DMS114 treated with DMSO at 0.1 percent for 48 hours (cell line): ENCODE measurements around the gene KRT77.

ENCODE experiments used
- DNase-seq: peaks from one replicate; lab custom pipeline; 2025; ENCODE audit not compliant: unreplicated experiment; lab: John Stamatoyannopoulos, UW

The KRT77 gene

GRCh38 chr12:52659395-52659794, 43.9 kb downstream of the KRT77 start:
- no peak for DNase-seq

- DNase-seq: no peak
These were observed 45.1 kb downstream of the KRT77 start for GRCh38 chr12:52658196-52658595.

- DNase-seq: no peak
These were observed 45.9 kb downstream of the KRT77 start for GRCh38 chr12:52657250-52657902.

- DNase-seq: no peak
These were observed 46.7 kb downstream of the KRT77 start for GRCh38 chr12:52656616-52657015.

GRCh38 chr12:52655720-52656124, 47.6 kb downstream of the KRT77 start:
- no peak for DNase-seq

- DNase-seq: no peak
These were observed 48.1 kb downstream of the KRT77 start for GRCh38 chr12:52655251-52655650.

- no peak for DNase-seq
These were observed 51.5 kb downstream of the KRT77 start, which contains the start of gene KRT2 for GRCh38 chr12:52651726-52652261. TSS of gene KRT2 (minus strand) at chr12:52652211. CDS start at chr12:52652142, 69 bp downstream.

GRCh38 chr12:52650520-52651081, 52.7 kb downstream of the KRT77 start:
- DNase-seq: no peak

- DNase-seq: no peak
These were observed 54.3 kb downstream of the KRT77 start for GRCh38 chr12:52649066-52649465.

GRCh38 chr12:52648012-52648550, 55.2 kb downstream of the KRT77 start:
- DNase-seq: no peak

- DNase-seq: no peak
These were observed 55.7 kb downstream of the KRT77 start for GRCh38 chr12:52647601-52648000.

- no peak for DNase-seq
These were observed 56.7 kb downstream of the KRT77 start for GRCh38 chr12:52646613-52647012.

GRCh38 chr12:52645982-52646381, 57.3 kb downstream of the KRT77 start:
- no peak for DNase-seq

- DNase-seq: no peak
These were observed 58.1 kb downstream of the KRT77 start for GRCh38 chr12:52645120-52645761.

- no peak for DNase-seq
These were observed 59.3 kb downstream of the KRT77 start for GRCh38 chr12:52644078-52644415.

GRCh38 chr12:52643233-52644077, 59.9 kb downstream of the KRT77 start:
- DNase-seq: no peak

- no peak for DNase-seq
These were observed 61.9 kb downstream of the KRT77 start for GRCh38 chr12:52641468-52641867.
